IMR-90 (cell line): ENCODE measurements around the gene ANKH. TPM values are rescaled to one million over a fixed set of nuclear protein-coding genes. Genes with fewer than 3 reads are reported as not detected.

ENCODE experiments used
- ATAC-seq: fragments of 200-7000 bp; cut with Tn5 transposase; 2 replicates; pipeline ENCODE4 v1.9.1; 2020; ENCODE audit warnings: low read depth, mild to moderate bottlenecking, moderate library complexity
- BruUV-seq: library from RNA; stranded (reverse); fragments of 400-500 nt; replicated peaks from 2 replicates; lab custom pipeline; 2021; lab: Mats Ljungman, UMichigan
- CTCF ChIA-PET: fragments of 300-600 bp; formaldehyde crosslinking; extraction: SDS; loops from one replicate; lab custom pipeline; 2021; ENCODE audit warnings: antibody characterized with exemption; lab: Yijun Ruan, JAX
- POLR2A ChIA-PET: fragments of 300-600 bp; sonication (Branson Sonifier 250); formaldehyde crosslinking; loops from one replicate; lab custom pipeline; 2022; ENCODE audit warnings: antibody characterized with exemption; ENCODE audit not compliant: unreplicated experiment; lab: Charles Lee
- DNase-seq: peaks from one replicate; pipeline ENCODE4 v3.0.0; 2013
- H2AFZ ChIP-seq: replicated peaks from 2 replicates; pipeline ENCODE3; 2013; ENCODE audit warnings: low read length, mild to moderate bottlenecking; ENCODE audit not compliant: poor library complexity
- H2AK5ac ChIP-seq: 2 replicates; pipeline ENCODE4 v1.6.1; 2013; ENCODE audit warnings: low read depth, low read length, inconsistent platforms
- H2AK9ac ChIP-seq: replicated peaks from 2 replicates; pipeline ENCODE3; 2013; ENCODE audit warnings: mild to moderate bottlenecking, low read depth, low read length, moderate library complexity; ENCODE audit not compliant: poor library complexity
- H2BK120ac ChIP-seq: 2 replicates; pipeline ENCODE4 v1.6.1; 2013; ENCODE audit warnings: low read depth, low read length, inconsistent platforms
- H2BK15ac ChIP-seq: 3 replicates; pipeline ENCODE4 v1.6.1; 2013; ENCODE audit warnings: low read depth, low read length, inconsistent platforms
- H2BK20ac ChIP-seq: 2 replicates; pipeline ENCODE4 v1.6.1; 2013; ENCODE audit warnings: low read depth, mild to moderate bottlenecking, inconsistent platforms, low read length, moderate library complexity
- H2BK5ac ChIP-seq: 2 replicates; pipeline ENCODE4 v1.6.1; 2013; ENCODE audit warnings: mild to moderate bottlenecking, low read depth, low read length, inconsistent platforms; ENCODE audit not compliant: poor library complexity, severe bottlenecking
- H3K14ac ChIP-seq: replicated peaks from 2 replicates; pipeline ENCODE4 v1.6.1; 2013; ENCODE audit warnings: low read depth, low read length, inconsistent platforms
- H3K18ac ChIP-seq: 2 replicates; pipeline ENCODE4 v1.6.1; 2013; ENCODE audit warnings: low read depth, low read length, control low read depth
- H3K23ac ChIP-seq: 2 replicates; pipeline ENCODE4 v1.6.1; 2013; ENCODE audit warnings: low read depth, low read length, inconsistent platforms
- H3K27ac ChIP-seq: 2 replicates; pipeline ENCODE4 v1.5.1; 2013; ENCODE audit warnings: mild to moderate bottlenecking, control low read depth, low read length; ENCODE audit not compliant: insufficient read depth
- H3K27me3 ChIP-seq: 2 replicates; pipeline ENCODE4 v1.6.1; 2013; ENCODE audit warnings: low read length; ENCODE audit not compliant: control insufficient read depth, insufficient read depth
- H3K36me3 ChIP-seq: 2 replicates; pipeline ENCODE4 v1.6.1; 2013; ENCODE audit warnings: low read length, mixed read lengths; ENCODE audit not compliant: control insufficient read depth, insufficient read depth
- H3K4ac ChIP-seq: 2 replicates; pipeline ENCODE4 v1.6.1; 2013; ENCODE audit warnings: low read depth, low read length, inconsistent platforms
- H3K4me1 ChIP-seq: 2 replicates; pipeline ENCODE4 v1.6.1; 2013; ENCODE audit warnings: low read length, mixed read lengths; ENCODE audit not compliant: control insufficient read depth, insufficient read depth
- H3K4me2 ChIP-seq: 2 replicates; pipeline ENCODE4 v1.6.1; 2013; ENCODE audit warnings: low read depth, mild to moderate bottlenecking, control low read depth, low read length, moderate library complexity
- H3K4me3 ChIP-seq: 2 replicates; pipeline ENCODE4 v1.5.1; 2013; ENCODE audit warnings: low read depth, mild to moderate bottlenecking, control low read depth, low read length, moderate library complexity; ENCODE audit not compliant: insufficient read depth
- H3K56ac ChIP-seq: 2 replicates; pipeline ENCODE4 v1.6.1; 2013; ENCODE audit warnings: low read length, inconsistent platforms; ENCODE audit not compliant: insufficient read depth; ENCODE audit errors: extremely low read depth
- H3K79me1 ChIP-seq, 2 experiments: 2 replicates each; pipeline ENCODE4 v1.6.1; 2013; ENCODE audit warnings: low read length in 2 of 2, inconsistent platforms in 1 of 2, low read depth in 1 of 2
- H3K9ac ChIP-seq: 2 replicates; pipeline ENCODE4 v1.6.1; 2013; ENCODE audit warnings: low read depth, low read length, control low read depth
- H3K9me1 ChIP-seq: 2 replicates; pipeline ENCODE4 v1.6.1; 2013; ENCODE audit warnings: low read length, inconsistent platforms; ENCODE audit not compliant: insufficient read depth
- H3K9me3 ChIP-seq: 2 replicates; pipeline ENCODE4 v1.6.1; 2013; ENCODE audit warnings: low read length; ENCODE audit not compliant: control insufficient read depth, insufficient read depth
- H4K20me1 ChIP-seq: 2 replicates; pipeline ENCODE4 v1.6.1; 2013; ENCODE audit warnings: low read length, inconsistent platforms; ENCODE audit not compliant: insufficient read depth
- H4K5ac ChIP-seq: 2 replicates; pipeline ENCODE4 v1.6.1; 2013; ENCODE audit warnings: mild to moderate bottlenecking, low read depth, low read length, control low read depth
- H4K8ac ChIP-seq, 2 experiments: 2 replicates each; pipeline ENCODE4 v1.6.1; 2013; ENCODE audit warnings: low read depth in 2 of 2, low read length in 2 of 2, control low read depth in 1 of 2, inconsistent platforms in 1 of 2
- H4K91ac ChIP-seq: 2 replicates; pipeline ENCODE4 v1.6.1; 2013; ENCODE audit warnings: low read depth, low read length, inconsistent platforms; ENCODE audit not compliant: insufficient read depth
- BHLHE40 ChIP-seq: fragments of 150-350 bp; IDR thresholded peaks from 2 replicates; pipeline ENCODE4 v1.6.1; 2016; ENCODE audit warnings: mild to moderate bottlenecking, low read depth, low read length
- CEBPB ChIP-seq: IDR thresholded peaks from 2 replicates; pipeline ENCODE4 v1.6.1; 2012; ENCODE audit warnings: low read depth, low read length, improper control_type of control experiment
- CHD1 ChIP-seq: IDR thresholded peaks from 2 replicates; pipeline ENCODE4 v1.6.1; 2012; ENCODE audit warnings: low read depth, low read length, improper control_type of control experiment
- MAFK ChIP-seq: IDR thresholded peaks from 2 replicates; pipeline ENCODE4 v1.6.1; 2012; ENCODE audit warnings: low read depth, low read length, improper control_type of control experiment
- MAZ ChIP-seq: IDR thresholded peaks from 2 replicates; pipeline ENCODE4 v1.6.1; 2012; ENCODE audit warnings: low read depth, mild to moderate bottlenecking, low read length, improper control_type of control experiment, moderate library complexity, borderline replicate concordance
- MXI1 ChIP-seq: IDR thresholded peaks from 2 replicates; pipeline ENCODE4 v1.6.1; 2012; ENCODE audit warnings: low read depth, mild to moderate bottlenecking, low read length, moderate library complexity, borderline replicate concordance
- POLR2A ChIP-seq: IDR thresholded peaks from 2 replicates; pipeline ENCODE4 v1.6.1; 2012; ENCODE audit warnings: mild to moderate bottlenecking, low read depth, low read length
- RCOR1 ChIP-seq: IDR thresholded peaks from 2 replicates; pipeline ENCODE4 v1.6.1; 2012; ENCODE audit warnings: mild to moderate bottlenecking, low read length, improper control_type of control experiment; ENCODE audit not compliant: insufficient replicate concordance
- RFX5 ChIP-seq: IDR thresholded peaks from 2 replicates; pipeline ENCODE4 v1.8.0; 2012; ENCODE audit warnings: low read depth, mild to moderate bottlenecking, low read length, moderate library complexity
- SMC3 ChIP-seq: fragments of 150-350 bp; IDR thresholded peaks from 2 replicates; pipeline ENCODE4 v1.6.1; 2016; ENCODE audit warnings: low read depth, mild to moderate bottlenecking, antibody characterized with exemption, low read length, moderate library complexity
- WGBS, 2 experiments: methylation state at CpG; one replicate each; pipeline versions ENCODE4 v1.1.5 to v1.1.7; 2013; ENCODE audit warnings: missing lambda C conversion rate in 2 of 2; ENCODE audit not compliant: insufficient read length in 1 of 2; ENCODE audit errors: extremely low coverage in 2 of 2; 5-methylcytosine and 5-hydroxymethylcytosine counted together
- dilution Hi-C: fragments of 300-500 bp; cut with HindIII; formaldehyde crosslinking; loops from one replicate; pipeline ENCODE4 v1.14.3; 2018; ENCODE audit warnings: low sequenced_read_pairs; ENCODE audit not compliant: unreplicated experiment
- in situ Hi-C: fragments of 300-500 bp; cut with MboI; formaldehyde crosslinking; loops from 3 replicates; pipeline ENCODE4 v1.14.3; 2019; ENCODE audit warnings: low sequenced_read_pairs, inconsistent platforms, mixed read lengths
- intact Hi-C: fragments of 100-400 bp; cut with micrococcal nuclease; formaldehyde crosslinking; loops from 2 replicates; pipeline ENCODE4 v1.10.0; 2022
- polyA plus RNA-seq, 3 experiments: library from polyadenylated mRNA; depleted of rRNA; stranded (reverse); fragments of >200 nt; gene quantifications; 2 replicates each; pipeline ENCODE4 v1.2.3, GENCODE V29; 2012; ENCODE audit warnings: low replicate concordance in 1 of 3
- total RNA-seq: library from RNA; depleted of rRNA; stranded (reverse); fragments of >200 nt; gene quantifications from 2 replicates; pipeline ENCODE4 v1.2.3, GENCODE V29; 2012
- TF ChIP-seq, protein P1 (sequence below): conservative IDR thresholded peaks from 2 replicates; pipeline ENCODE4 v1.5.1; 2012; ENCODE audit warnings: mild to moderate bottlenecking, low read depth, low read length, improper control_type of control experiment
- TF ChIP-seq, protein P2 (sequence below): fragments of 150-350 bp; IDR thresholded peaks from 2 replicates; pipeline ENCODE4 v1.6.1; 2017; ENCODE audit warnings: mild to moderate bottlenecking, antibody characterized with exemption, low read length, low read depth
- TF ChIP-seq, protein P3 (sequence below): fragments of 150-350 bp; IDR thresholded peaks from 2 replicates; pipeline ENCODE4 v1.6.1; 2016; ENCODE audit warnings: low read depth, mild to moderate bottlenecking, low read length, moderate library complexity, borderline replicate concordance

ANKH gene
- total and polyA plus RNA-seq, 2 of the 4 experiments (the other 2 are of a cell fraction) = 5.2 to 17.2 TPM

DNA sequence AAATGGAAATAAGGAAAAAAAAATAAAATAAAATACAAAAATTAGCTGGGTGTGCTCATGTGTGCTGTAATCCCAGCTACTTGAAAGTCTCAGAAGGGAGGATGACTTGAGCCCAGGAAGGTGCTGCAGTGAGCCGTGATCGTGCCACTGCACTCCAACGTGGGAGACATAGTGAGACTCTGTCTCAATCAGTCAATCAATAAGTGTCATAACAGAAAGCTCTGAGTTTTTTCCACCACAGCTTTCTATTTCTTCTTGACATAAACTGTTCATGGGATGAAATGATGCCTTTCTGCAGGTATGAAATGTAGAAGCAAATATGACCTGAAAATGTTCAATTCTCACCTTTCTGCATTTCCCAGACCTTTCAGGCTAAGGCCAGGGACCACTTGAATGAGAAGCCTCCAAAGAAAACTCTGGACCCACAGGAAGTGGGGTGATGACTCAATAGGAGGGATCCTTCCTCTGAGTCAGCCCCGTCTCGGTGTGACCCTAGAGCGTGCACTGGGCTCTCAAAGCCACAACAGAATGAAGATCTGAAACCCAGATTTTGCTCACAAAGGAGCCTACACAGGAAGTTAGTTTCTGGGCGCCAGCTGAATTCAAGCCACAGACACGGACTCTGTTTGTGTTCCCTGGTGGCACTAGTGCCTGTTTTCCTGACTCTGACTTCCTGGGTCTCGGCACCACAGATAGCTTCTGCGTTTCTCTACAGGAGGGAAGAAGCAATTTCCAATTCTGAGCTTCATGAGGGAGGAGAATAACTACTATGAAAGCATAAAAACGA is 62.0 kb downstream of the ANKH start:
- Histone ChIP-seq H4K91ac (peak overlapping the region; percentile 67), H3K4me3 (peak overlapping the region; percentile 13; the same call in 1 of the 2 replicates), H3K23ac (peak overlapping the region; percentile 76; the same call in 1 of the 2 replicates), H3K9me3 (no peaks in the 10 kb centered on the region), H3K9me1 (peaks cover 3% of the 10 kb centered on the region; the same call in 1 of the 2 replicates), H2BK15ac (peak overlapping the region; percentile 94; the same call in 2 of the 3 replicates), H3K56ac (peak overlapping the region; percentile 52), H3K4me2 (peak overlapping the region; percentile 81), H4K8ac (peak overlapping the region; percentile 90 to 94), H2AK9ac (no peak overlapping the region), H2BK20ac (peak overlapping the region; percentile 97), H3K36me3 (no peaks in the 10 kb centered on the region), H2BK120ac (peak overlapping the region; percentile 96), H3K27me3 (no peaks in the 10 kb centered on the region), H3K27ac (peak overlapping the region; percentile 94), H3K4ac (peak overlapping the region; percentile 94), H2AFZ (peak overlapping the region; percentile 62), H4K5ac (peak overlapping the region; percentile 88), H2BK5ac (peak overlapping the region; percentile 85), H3K14ac (peak overlapping the region; percentile 89), H3K4me1 (peaks cover 22% of the 10 kb centered on the region), H2AK5ac (peak overlapping the region; percentile 99), H3K18ac (peak overlapping the region; percentile 88), H3K79me1 (peaks cover 6 to 18% of the 10 kb centered on the region in 2 experiments; a peak in 2 of 4 replicates), H4K20me1 (no peaks in the 10 kb centered on the region), H3K9ac (peak overlapping the region; percentile 32)
- no TSS peak for BruUV-seq
- intact Hi-C loops = no loop called here
- ChIA-PET CTCF (interaction anchor here (0.6 to 0.8 kb wide), 5 partner anchors 25 to 194 kb away, joined by 3 to 6 read pairs (median 4); no protein-coding TSS in a partner anchor), POLR2A (interaction anchor here (0.6 kb wide), 1 partner anchor 259 kb away, joined by 12 read pairs; no protein-coding TSS in a partner anchor)
- dilution Hi-C loops = no loop called here
- in situ Hi-C loops = no loop called here
- peak; percentile 90 for ATAC-seq
- WGBS, 2 experiments = no CpG with 5 or more reads among the region's 11 CpGs
- peak; percentile 93 for DNase-seq
- TF ChIP-seq MAFK (no peak), MXI1 (no peak), CHD1 (no peak), CEBPB (peak; percentile 59; the same call in 1 of the 2 replicates), MAZ (no peak; the same call in 1 of the 2 replicates), SMC3 (no peak), BHLHE40 (peak; percentile 94), RCOR1 (no peak), POLR2A (no peak; the same call in 1 of the 2 replicates), RFX5 (no peak)
- TF ChIP-seq, protein P1, sequence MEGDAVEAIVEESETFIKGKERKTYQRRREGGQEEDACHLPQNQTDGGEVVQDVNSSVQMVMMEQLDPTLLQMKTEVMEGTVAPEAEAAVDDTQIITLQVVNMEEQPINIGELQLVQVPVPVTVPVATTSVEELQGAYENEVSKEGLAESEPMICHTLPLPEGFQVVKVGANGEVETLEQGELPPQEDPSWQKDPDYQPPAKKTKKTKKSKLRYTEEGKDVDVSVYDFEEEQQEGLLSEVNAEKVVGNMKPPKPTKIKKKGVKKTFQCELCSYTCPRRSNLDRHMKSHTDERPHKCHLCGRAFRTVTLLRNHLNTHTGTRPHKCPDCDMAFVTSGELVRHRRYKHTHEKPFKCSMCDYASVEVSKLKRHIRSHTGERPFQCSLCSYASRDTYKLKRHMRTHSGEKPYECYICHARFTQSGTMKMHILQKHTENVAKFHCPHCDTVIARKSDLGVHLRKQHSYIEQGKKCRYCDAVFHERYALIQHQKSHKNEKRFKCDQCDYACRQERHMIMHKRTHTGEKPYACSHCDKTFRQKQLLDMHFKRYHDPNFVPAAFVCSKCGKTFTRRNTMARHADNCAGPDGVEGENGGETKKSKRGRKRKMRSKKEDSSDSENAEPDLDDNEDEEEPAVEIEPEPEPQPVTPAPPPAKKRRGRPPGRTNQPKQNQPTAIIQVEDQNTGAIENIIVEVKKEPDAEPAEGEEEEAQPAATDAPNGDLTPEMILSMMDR = no peak
- TF ChIP-seq, protein P2, sequence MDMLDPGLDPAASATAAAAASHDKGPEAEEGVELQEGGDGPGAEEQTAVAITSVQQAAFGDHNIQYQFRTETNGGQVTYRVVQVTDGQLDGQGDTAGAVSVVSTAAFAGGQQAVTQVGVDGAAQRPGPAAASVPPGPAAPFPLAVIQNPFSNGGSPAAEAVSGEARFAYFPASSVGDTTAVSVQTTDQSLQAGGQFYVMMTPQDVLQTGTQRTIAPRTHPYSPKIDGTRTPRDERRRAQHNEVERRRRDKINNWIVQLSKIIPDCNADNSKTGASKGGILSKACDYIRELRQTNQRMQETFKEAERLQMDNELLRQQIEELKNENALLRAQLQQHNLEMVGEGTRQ = no peak
- TF ChIP-seq, protein P3, sequence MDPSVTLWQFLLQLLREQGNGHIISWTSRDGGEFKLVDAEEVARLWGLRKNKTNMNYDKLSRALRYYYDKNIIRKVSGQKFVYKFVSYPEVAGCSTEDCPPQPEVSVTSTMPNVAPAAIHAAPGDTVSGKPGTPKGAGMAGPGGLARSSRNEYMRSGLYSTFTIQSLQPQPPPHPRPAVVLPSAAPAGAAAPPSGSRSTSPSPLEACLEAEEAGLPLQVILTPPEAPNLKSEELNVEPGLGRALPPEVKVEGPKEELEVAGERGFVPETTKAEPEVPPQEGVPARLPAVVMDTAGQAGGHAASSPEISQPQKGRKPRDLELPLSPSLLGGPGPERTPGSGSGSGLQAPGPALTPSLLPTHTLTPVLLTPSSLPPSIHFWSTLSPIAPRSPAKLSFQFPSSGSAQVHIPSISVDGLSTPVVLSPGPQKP = no peak
